GM12872 (cell line): ENCODE measurements around the gene NPHS1.

Source experiments
- TF ChIP-seq, protein P1 (sequence below): IDR thresholded peaks from 3 replicates; pipeline ENCODE4 v1.5.1; 2011; ENCODE audit warnings: low read depth, mild to moderate bottlenecking, low read length, moderate library complexity; ENCODE audit not compliant: insufficient read depth

The NPHS1 gene

DNA sequence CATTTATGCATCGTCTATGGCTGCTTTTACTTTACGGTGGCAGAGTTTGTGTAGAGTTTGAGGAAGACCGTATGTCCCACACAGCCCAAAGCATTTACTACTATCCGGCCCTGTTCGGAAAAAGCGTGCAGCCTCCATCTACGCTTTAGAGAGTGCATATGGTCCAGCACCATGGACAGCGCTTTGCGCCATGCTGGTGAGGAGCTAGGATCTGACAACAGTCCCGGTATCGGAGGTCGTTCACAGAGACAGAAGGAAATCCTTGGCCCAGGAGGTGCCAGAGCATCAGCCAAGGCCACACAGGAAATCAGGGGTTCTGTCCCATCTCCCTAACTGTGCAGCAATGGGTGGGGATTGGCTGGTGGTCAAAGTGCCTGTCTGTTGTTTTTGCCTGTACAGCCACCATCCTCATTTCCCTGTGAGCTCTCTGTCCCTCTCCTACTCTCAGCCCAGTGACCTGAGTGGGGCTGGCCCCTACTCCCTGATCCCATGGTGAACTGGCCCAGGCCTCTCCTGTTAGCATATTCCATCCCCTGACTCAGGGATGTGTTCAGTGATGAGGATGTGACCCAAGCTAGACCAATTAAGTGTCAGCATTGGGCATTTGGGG, 23.5 kb downstream of the NPHS1 start:
- TF ChIP-seq, protein P1, sequence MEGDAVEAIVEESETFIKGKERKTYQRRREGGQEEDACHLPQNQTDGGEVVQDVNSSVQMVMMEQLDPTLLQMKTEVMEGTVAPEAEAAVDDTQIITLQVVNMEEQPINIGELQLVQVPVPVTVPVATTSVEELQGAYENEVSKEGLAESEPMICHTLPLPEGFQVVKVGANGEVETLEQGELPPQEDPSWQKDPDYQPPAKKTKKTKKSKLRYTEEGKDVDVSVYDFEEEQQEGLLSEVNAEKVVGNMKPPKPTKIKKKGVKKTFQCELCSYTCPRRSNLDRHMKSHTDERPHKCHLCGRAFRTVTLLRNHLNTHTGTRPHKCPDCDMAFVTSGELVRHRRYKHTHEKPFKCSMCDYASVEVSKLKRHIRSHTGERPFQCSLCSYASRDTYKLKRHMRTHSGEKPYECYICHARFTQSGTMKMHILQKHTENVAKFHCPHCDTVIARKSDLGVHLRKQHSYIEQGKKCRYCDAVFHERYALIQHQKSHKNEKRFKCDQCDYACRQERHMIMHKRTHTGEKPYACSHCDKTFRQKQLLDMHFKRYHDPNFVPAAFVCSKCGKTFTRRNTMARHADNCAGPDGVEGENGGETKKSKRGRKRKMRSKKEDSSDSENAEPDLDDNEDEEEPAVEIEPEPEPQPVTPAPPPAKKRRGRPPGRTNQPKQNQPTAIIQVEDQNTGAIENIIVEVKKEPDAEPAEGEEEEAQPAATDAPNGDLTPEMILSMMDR, result no peak

DNA sequence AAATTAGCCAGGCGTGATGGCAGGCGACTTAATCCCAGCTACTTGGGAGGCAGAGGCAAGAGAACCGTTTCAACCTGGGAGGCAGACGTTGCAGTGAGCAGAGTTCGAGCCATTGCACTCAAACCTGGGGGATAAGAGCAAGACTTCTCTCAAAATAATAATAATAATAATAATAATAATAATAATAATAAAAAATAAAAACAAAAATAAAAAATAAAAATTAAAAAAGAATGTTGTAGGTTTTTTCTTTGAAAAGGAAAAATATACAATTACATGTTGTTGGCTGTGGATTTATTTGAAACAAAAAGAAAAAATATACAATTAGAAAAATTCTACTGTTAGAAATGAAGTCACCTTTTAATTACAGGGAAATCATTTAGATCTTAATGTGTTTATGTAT, 28.2 kb downstream of the NPHS1 start:
- TF ChIP-seq, protein P1, result no peak

DNA sequence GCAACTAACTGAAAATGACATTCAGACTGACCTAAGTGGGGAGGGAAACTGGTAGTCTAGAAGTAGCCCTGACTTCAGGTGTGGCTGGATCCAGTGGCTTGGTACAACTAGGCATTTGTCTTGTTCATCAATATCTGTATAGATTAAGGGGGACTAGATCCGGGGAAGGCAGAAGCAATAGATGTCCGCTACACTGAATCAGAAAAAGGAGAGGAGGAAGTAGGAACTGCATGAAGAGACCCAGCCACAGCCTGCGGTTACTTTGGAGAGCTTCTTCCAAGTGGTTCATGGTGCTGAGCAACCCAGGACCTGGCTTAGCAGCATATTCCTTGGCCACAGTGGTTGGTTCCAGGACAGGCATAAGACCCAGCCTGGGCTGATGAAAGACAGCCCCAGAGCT, 29.7 kb downstream of the NPHS1 start:
- TF ChIP-seq, protein P1, result no peak

DNA sequence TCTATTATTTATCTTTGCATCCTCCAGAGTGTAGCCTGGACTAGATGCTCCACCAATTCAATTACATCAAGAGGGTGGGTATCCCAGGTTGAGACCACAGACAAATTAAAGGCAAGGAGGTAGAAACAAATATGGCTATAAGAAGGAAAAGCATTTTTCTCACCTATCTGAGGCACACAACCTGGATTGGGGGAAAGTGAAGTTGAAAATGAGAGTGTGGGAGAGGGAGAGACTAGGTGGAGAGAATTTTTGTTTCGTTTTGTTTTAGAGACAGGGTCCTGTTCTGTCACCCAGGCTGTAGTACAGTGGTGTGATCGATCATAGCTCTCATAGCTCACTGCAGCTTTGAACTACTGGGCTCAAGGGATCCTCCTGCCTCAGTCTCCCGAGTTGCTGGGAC, 33.9 kb downstream of the NPHS1 start:
- TF ChIP-seq, protein P1, result no peak

DNA sequence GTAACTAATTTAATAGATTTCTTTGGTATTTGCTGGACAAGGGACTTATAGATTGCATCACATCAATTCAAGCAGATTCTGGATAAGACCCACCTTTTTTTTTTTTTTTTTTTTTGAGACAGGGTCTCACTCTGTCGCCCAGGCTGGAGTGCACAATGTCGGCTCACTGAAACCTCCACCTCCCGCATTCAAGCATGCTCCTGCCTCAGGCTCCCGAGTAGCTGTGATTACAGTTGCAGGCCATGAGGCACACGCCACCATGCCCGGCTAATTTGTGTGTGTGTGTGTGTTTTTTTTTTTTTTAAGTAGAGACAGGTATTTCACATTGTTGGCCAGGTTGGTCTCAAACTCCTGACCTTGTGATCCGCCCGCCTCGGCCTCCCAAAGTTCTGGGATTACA, 35.5 kb downstream of the NPHS1 start:
- TF ChIP-seq, protein P1, result no peak

DNA sequence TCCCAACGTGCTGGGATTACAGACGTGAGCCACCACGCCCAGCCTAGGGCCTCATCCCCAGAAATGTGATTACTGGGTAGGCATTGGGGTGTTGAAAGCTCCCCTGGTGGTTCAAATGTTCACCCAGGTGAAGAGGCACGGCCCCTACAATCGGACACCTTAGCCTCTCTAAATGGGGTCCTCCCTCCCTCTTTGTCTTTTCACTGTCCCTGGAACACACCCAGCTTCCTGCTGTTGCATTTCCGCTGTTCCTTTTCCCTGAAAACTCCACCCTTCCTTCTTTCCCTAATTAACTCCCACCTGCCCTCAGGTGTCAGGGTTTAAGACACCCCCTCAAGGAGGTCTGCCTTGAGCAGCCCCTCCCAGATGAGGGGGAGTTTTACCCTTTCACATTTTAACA, 36.0 kb downstream of the NPHS1 start:
- TF ChIP-seq, protein P1, result no peak

DNA sequence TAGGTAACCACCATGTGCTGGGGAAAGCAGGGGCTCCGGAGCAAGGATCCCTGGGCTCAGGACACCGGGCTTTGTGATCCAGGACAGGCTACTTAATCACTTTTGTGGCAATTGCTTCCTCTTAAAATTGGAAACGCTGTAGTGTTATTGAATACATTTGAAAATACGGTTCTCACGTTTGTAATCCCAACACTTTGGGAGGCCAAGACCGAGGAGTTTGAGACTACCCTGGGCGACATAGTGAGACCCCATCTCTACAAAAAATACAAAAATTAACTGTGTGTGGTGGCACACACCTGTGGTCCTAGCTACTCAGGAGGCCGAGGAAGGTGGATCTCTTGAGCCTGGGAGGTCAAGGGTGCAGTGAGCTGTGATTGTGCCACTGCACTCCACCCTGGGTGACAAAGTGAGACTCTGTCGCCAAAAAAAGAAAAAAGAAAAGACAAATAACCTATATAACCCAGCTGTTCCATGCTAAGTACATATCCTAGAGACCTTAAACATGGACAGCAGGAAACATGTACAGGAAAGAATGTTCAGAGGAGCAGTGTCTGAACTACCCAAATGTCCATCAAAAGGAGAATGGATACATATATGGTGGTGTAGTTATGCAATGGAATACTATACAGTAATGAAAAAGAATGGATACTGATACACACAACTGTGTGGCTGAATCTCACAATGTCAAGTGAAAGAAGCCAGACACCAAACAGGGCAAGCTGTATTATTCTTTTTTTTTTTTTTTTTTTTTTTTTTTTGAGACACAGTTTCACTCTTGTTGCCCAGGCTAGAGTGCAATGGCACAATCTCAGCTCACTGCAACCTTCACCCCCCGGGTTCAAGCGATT, 39.0 kb downstream of the NPHS1 start:
- TF ChIP-seq, protein P1, result no peak
